Uterus (tissue), 4 donors: ENCODE measurements around the gene LAMA5. TPM values are rescaled to one million over a fixed set of nuclear protein-coding genes. Genes with fewer than 3 reads are reported as not detected.
A peak's percentile ranks its signal among the peaks of the same experiment; 100 is the strongest.

Experiments used
- DNase-seq, 2 donors: peaks; one replicate each; pipeline ENCODE4 v3.0.0-alpha.2; 2019 to 2020
- H3K27ac ChIP-seq, 2 donors: fragments of 200-600 bp; sonication (generic); 1 replicate in 1 of 2; 2 replicates in 1 of 2; pipeline ENCODE4 v1.5.1; 2016 to 2018
- H3K27me3 ChIP-seq, 2 donors: fragments of 200-600 bp; sonication (generic); one replicate each; pipeline ENCODE4 v1.5.1; 2018 to 2019; ENCODE audit warnings: control low read depth in 1 of 2
- H3K36me3 ChIP-seq, 2 donors: fragments of 200-600 bp; sonication (generic); one replicate each; pipeline ENCODE4 v1.5.1; 2019; ENCODE audit warnings: control low read depth in 1 of 2
- H3K4me1 ChIP-seq, 2 donors: fragments of 200-600 bp; sonication (generic); one replicate each; pipeline ENCODE4 v1.5.1; 2018 to 2019; ENCODE audit warnings: control low read depth in 1 of 2
- H3K4me3 ChIP-seq, 2 donors: fragments of 200-600 bp; sonication (generic); 1 replicate in 1 of 2; 2 replicates in 1 of 2; pipeline ENCODE4 v1.5.1; 2018 to 2019; ENCODE audit warnings: mild to moderate bottlenecking in 1 of 2
- H3K9me3 ChIP-seq, 2 donors: fragments of 200-600 bp; sonication (generic); one replicate each; pipeline ENCODE4 v1.5.1; 2019; ENCODE audit warnings: control low read depth in 1 of 2
- POLR2A ChIP-seq, 2 donors: fragments of 450-650 bp; IDR thresholded peaks; one replicate each; pipeline ENCODE4 v1.6.1; 2016; ENCODE audit warnings: antibody characterized with exemption in 2 of 2, mild to moderate bottlenecking in 1 of 2, moderate library complexity in 1 of 2
- intact Hi-C: fragments of 100-400 bp; cut with DNase I; formaldehyde crosslinking; loops from one replicate; pipeline ENCODE4 v1.15.1; 2023; ENCODE audit warnings: low total_unique reads
- total RNA-seq, 4 donors: library from RNA; depleted of rRNA in 3 of 4; stranded (reverse); fragments of >200 nt in 3 of 4; gene quantifications; one replicate each; pipeline versions ENCODE4 v1.1.0 to v1.2.4, GENCODE V29; 2014 to 2023
- TF ChIP-seq, protein P1 (sequence below), 4 experiments: fragments of 200-600 bp in 2 of 4; fragments of 450-650 bp in 2 of 4; sonication (generic) in 2 of 4; IDR thresholded peaks; one replicate each; pipeline ENCODE4 v1.5.1; 2016 to 2019; ENCODE audit warnings: antibody characterized with exemption in 4 of 4, mild to moderate bottlenecking in 2 of 4, moderate library complexity in 1 of 4
- donor health status: DM: yes; HTN: yes; CAD: no.

Gene LAMA5
- total RNA-seq, 4 donors from 2014 or later: 50.6 to 375 (median 90.8) TPM

DNA sequence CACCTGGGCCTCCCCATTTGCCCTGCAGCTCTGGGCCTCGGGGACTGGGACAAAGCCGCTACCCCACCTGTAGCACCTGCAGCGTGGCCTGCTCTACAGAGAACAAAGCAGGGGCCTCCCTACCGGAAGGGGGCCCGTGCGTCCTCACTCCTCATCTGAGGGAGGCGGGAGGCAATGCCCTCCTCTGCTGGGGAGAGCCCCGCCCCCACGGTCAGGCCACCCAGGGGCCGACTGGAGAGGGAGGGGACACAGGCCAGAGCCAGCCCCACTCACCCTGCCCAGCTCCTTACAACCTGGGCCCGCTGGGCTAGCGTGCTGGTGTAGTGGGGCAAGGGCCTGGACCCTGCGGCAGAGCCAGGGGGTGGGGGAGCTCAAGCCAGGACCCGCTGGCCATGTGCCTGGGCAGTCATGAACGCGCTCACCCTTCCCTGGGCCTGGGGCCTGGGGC is 8.0 kb downstream of the LAMA5 start:
- Histone ChIP-seq H3K4me1 (peaks cover 7 to 39% of the 10 kb centered on the region in 2 donors), H3K27ac (peak overlapping the region; percentile 91 to 92), H3K4me3 (no peak overlapping the region), H3K9me3 (no peaks in the 10 kb centered on the region), H3K27me3 (no peaks in the 10 kb centered on the region), H3K36me3 (no peaks in the 10 kb centered on the region)
- intact Hi-C loops: no loop called here
- DNase-seq: no peak
- TF ChIP-seq, protein P1, sequence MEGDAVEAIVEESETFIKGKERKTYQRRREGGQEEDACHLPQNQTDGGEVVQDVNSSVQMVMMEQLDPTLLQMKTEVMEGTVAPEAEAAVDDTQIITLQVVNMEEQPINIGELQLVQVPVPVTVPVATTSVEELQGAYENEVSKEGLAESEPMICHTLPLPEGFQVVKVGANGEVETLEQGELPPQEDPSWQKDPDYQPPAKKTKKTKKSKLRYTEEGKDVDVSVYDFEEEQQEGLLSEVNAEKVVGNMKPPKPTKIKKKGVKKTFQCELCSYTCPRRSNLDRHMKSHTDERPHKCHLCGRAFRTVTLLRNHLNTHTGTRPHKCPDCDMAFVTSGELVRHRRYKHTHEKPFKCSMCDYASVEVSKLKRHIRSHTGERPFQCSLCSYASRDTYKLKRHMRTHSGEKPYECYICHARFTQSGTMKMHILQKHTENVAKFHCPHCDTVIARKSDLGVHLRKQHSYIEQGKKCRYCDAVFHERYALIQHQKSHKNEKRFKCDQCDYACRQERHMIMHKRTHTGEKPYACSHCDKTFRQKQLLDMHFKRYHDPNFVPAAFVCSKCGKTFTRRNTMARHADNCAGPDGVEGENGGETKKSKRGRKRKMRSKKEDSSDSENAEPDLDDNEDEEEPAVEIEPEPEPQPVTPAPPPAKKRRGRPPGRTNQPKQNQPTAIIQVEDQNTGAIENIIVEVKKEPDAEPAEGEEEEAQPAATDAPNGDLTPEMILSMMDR (IDR thresholded peaks at IDR 0.05): no peak
- no peak for TF ChIP-seq POLR2A (IDR thresholded peaks at IDR 0.05)

DNA sequence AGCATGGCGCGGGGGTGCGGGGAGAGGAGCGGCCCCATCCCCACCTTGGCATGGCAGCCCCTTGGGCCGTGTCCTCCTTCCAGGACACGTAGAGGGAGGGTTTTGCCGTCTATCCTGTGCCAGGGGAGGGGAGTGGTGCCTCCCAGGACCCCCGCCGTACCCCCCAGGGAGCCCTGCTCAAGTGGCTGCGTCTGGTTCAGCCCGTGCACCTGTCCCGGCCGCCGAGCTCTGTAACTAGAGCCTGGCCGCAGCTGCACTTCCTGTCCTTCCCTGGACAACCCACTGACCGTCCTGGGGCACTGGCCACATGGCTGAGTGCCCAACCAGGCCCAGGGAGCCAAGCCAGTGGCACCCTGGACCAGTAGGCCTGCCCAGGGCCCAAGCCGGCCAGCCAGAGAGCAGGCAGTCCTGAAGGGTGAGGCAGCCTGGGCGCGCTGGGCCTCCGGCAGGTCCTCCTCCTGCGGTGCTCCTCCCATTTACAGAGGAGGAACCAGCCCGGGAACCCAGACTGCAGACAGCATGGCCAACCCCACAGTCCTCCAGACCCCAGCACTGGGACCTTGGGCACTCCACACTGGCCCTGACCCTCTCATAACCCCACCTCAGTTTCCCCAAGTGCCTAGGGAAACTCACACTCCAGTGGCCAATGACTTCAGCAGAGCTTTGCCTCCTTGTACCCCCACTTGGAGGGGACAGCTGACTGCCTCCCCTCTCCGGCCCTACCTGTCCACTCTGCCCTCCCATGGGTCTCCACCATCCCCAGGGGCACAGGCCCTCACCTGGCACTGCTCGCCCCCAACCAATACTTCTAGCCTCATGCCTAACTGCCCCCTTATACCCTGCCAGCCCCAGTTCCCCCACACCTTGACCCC is 8.7 kb downstream of the LAMA5 start:
- H3K4me3 ChIP-seq: no peak overlapping the region
- intact Hi-C loops: no loop called here

DNA sequence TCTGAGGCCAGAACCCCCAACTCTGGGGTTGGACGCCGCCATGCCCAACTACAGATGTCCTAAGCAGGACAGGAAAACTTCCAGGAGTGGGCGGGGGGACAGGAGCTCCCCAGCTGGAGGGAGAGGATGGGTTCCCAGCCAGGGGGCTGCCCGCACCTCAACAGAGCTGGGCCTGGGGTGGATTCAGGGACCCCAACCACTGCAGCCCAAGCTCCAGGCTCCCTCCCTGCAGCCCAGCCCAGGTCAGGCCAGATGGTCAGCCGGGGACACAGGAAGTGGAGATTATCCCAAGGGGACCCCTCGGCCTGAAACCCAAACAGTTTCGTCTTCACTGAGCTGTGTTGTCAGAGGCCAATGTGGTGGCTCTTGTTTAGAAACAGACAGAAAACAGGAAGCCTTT is 9.4 kb downstream of the LAMA5 start:
- Histone ChIP-seq H3K4me3 (no peak overlapping the region), H3K27me3 (no peaks in the 10 kb centered on the region), H3K27ac (peak overlapping the region; percentile 91 to 92), H3K9me3 (no peaks in the 10 kb centered on the region), H3K36me3 (no peaks in the 10 kb centered on the region), H3K4me1 (peaks cover 7 to 38% of the 10 kb centered on the region in 2 donors)
- TF ChIP-seq, protein P1 (IDR thresholded peaks at IDR 0.05): no peak
- no peak for TF ChIP-seq POLR2A (IDR thresholded peaks at IDR 0.05)
- intact Hi-C loops: no loop called here
- peak in 1 of 2 donors; percentile 25 for DNase-seq

More for the DNA sequence above, 8.7 kb downstream of the LAMA5 start:
- H3K27ac ChIP-seq: peak overlapping the region; percentile 91 to 92
- no peaks in the 10 kb centered on the region for H3K36me3 ChIP-seq
- no peaks in the 10 kb centered on the region for H3K27me3 ChIP-seq
- peak; percentile 28 to 49 for DNase-seq
- no peaks in the 10 kb centered on the region for H3K9me3 ChIP-seq
- H3K4me1 ChIP-seq: peaks cover 7 to 38% of the 10 kb centered on the region in 2 donors
- TF ChIP-seq, protein P1 (IDR thresholded peaks at IDR 0.05): no peak
- no peak for TF ChIP-seq POLR2A (IDR thresholded peaks at IDR 0.05)

DNA sequence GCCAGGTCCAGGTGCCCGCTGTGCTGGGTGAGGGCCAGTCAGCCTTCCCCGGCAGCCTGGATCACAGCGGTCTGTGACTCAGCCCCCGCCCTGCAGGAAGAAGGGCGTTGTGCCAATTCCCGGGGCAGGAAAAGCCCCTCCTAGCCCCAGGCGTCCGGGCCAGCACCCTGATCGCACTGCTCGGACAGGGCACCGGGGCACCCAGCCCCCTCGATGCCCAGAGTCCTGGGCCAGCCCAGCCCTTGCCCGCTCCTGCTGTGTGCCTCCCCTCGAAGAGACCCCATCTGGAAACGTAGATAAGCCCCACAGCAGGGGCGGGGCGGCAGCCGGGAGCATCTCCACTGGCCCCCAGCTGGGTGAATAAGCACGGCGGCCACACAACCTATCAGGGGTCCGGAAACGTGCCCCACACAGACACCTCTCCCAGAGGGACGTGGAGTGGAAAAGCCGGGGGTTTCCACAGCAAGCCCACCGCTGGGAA is 9.9 kb downstream of the LAMA5 start:
- Histone ChIP-seq H3K27me3 (no peaks in the 10 kb centered on the region), H3K4me1 (peaks cover 7 to 38% of the 10 kb centered on the region in 2 donors), H3K36me3 (no peaks in the 10 kb centered on the region), H3K4me3 (no peak overlapping the region), H3K9me3 (no peaks in the 10 kb centered on the region), H3K27ac (peak overlapping the region; percentile 91 to 92)
- intact Hi-C loops: no loop called here
- peak; percentile 76 to 80 for DNase-seq
- TF ChIP-seq, protein P1 (IDR thresholded peaks at IDR 0.05): no peak
- TF ChIP-seq POLR2A (IDR thresholded peaks at IDR 0.05): peak in 1 of 2 donors; percentile 18

DNA sequence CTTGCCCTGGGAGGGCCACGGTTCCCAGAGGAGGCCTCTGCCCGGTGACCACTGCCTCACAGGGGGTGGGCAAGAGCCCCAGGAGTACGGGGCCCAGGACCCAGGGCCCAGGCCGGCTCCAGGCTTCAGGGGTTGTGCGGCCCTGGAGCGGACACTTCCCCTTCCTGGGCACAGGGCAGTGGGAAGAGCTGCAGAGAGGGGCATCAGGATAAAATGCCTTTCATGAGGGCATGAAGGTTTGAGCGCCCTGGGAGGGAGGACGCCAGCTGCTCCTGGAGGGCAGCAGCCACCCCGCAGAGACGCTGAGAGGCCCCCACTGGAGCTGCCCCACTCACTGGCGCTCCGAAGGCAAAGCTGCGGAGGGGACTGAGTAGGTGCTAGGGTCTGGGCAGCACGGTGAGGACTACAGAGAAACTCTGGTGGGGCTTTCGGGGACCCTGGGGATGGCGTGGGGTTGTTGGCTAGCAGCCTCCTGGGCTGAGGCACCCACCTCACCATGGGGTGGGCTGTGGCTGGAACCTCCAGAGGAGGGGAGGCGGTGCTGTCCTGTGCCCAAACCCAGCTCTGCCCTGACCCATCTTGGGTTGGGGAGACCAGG is 10.4 kb downstream of the LAMA5 start:
- H3K27me3 ChIP-seq: no peaks in the 10 kb centered on the region
- peaks cover 7 to 38% of the 10 kb centered on the region in 2 donors for H3K4me1 ChIP-seq
- H3K36me3 ChIP-seq: no peaks in the 10 kb centered on the region
- intact Hi-C loops: no loop called here
- TF ChIP-seq, protein P1 (IDR thresholded peaks at IDR 0.05): no peak
- no peak for TF ChIP-seq POLR2A (IDR thresholded peaks at IDR 0.05)
- H3K4me3 ChIP-seq: no peak overlapping the region
- no peak for DNase-seq
- H3K27ac ChIP-seq: peak overlapping the region; percentile 91 to 92
- no peaks in the 10 kb centered on the region for H3K9me3 ChIP-seq
